ENCODE measurements around the gene DDAH1.

DNA sequence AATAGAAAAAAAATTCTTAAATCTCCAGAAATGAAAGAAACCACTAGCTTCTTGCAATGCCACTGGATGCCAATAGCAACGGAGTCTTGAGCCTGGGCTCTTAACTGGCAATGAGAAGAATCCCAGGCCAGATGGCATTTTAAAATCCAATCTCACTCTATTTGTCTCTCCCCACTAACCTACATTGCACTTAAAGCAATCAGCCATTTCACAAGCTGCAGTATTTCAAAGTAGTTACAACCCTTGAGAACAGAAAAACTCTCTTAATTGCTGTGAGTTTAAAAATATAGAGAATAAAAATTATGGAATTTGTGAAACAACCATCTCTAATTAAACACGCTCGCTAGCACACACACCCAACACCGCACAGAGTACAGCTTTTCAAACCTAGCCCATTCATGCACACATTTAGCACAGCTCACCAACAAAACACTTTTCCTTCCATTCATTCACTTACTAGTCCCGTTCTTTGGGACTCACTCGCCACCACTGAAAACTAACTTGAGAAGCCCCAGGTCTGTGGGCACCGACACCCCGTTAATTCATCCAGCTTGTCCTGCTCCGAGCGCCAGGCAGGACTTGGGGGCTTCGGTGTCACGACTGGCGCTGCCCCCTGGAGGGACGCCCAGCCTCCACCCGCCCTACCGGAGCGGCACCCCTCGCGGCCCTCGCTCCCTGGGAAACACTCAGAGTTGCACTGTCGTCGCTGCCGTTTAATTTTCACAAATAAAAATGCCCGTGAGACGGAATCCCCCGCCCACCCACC is 1.0 kb downstream of the DDAH1 start:
- TF ChIP-seq, protein P1, sequence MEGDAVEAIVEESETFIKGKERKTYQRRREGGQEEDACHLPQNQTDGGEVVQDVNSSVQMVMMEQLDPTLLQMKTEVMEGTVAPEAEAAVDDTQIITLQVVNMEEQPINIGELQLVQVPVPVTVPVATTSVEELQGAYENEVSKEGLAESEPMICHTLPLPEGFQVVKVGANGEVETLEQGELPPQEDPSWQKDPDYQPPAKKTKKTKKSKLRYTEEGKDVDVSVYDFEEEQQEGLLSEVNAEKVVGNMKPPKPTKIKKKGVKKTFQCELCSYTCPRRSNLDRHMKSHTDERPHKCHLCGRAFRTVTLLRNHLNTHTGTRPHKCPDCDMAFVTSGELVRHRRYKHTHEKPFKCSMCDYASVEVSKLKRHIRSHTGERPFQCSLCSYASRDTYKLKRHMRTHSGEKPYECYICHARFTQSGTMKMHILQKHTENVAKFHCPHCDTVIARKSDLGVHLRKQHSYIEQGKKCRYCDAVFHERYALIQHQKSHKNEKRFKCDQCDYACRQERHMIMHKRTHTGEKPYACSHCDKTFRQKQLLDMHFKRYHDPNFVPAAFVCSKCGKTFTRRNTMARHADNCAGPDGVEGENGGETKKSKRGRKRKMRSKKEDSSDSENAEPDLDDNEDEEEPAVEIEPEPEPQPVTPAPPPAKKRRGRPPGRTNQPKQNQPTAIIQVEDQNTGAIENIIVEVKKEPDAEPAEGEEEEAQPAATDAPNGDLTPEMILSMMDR (conservative IDR thresholded peaks at IDR 0.05; ENCODE audit: low read depth, low read length) = no peak
- TF ChIP-seq EZH2phosphoT487 (IDR thresholded peaks at IDR 0.05; ENCODE audit: borderline replicate concordance, low read length) = no peak

Measured in PC-3 (cell line).